Measurements from ENCODE around the gene CDHR3.

GRCh38 chr7:105980645-105981396, 17.8 kb downstream of the CDHR3 start:
- no peak for TF ChIP-seq CTCF (IDR thresholded peaks at IDR 0.05; ENCODE audit: insufficient read depth, low read depth, low read length)
- TF ChIP-seq EZH2 (IDR thresholded peaks at IDR 0.05; ENCODE audit: insufficient read depth, low read length) = no peak
